ENCODE results near the gene ATAD3C.

ATAD3C gene

DNA sequence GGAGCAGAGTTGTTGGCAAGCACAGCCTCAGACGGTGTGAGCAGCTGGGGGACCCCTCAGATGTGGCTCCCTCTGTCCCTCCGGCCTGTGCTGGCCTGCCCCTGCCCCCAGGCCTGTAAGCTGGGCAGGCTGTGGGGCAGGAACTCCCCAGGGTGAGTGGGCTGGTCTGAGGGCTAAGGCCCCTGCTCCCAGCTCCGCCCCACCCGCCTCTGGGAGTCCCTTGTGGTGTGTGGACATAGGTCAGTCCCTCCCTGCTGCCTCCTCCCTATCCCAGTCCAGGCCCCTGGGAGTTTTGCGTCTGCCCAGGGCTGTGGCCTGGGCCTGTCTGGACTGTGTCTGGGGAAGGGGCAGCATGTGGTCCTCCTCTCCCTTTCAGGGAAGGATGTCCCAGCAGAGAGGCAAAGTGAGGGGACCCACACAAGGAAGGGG lies 17.6 kb upstream of the ATAD3C start:
- DNase-seq (ENCODE audit: low read depth in 2 of 2), result no peak

DNA sequence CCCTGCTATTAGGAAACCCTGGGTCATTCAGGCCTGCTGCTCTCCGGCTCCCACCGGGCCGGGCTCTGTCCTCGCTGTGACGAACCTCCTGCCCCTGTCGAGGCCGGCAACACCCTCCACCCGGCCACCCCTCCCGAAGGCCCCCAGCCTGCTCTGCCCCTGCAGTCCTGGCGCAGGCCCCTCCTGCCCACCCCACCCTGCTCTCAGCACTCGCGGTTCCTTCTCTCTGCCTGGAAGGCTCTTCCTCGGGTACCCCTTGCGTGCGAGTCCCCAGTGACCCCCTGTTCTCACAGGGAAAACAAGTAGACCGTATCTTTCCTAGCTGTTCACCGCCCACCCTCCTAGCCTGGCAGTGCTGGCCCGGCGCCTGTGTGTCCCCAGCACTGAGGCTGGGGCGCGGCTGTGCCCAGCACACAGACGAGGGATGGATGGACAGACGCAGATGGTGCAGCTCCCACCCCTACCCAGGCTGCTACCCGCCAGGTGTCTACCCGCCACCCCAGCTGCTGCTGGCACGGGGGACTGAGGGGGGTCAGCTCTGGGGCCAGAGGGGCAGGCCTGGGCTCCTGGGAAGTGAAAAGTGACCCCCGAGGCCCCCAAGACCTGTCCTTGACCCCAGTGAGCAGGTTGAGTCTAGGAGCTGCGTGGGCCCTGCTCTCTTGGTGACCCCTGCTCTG lies 17.1 kb upstream of the ATAD3C start:
- no peak for DNase-seq (ENCODE audit: low read depth in 2 of 2)

DNA sequence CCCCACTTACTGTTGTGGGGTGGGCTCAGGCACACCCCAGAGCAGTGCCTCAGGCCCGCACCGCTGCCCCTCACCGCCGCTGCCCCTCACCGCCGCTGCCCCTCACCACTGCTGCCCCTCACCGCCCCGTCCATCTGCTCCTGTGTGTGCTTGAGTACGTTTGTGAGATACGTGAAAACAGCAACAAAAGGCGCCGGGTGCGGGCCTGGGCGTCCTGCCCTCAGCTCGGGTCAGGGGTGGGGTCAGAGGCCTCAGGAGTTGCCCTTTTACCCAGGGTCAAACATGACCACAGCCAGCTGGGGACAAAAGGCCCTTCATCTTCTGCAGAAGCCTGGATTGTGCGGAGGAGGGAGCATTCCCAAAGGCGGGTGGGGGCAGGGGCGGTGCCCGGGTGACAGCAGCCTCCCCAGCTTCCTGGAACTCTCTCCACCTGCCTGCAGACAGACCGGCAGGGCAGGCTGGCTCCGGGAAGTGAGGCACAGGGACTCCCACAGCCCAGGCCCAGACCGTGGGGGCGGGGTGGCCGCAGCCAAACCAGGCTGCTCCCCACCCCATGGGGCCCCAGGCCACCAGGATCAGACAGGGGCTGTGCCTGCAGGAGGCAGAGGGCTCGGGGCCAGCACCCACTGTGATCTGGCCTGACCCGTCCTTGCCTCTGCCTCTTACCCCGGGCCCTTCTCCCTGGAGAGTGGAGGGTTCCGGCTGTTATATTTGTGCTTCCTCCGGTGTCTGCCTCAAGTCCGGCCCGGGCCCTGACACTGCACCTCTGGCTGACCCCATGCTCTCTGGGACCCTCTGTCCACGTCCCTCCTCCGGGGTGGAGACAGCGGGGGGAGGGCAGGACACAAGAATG lies 16.3 kb upstream of the ATAD3C start:
- DNase-seq (ENCODE audit: low read depth in 2 of 2), result no peak

DNA sequence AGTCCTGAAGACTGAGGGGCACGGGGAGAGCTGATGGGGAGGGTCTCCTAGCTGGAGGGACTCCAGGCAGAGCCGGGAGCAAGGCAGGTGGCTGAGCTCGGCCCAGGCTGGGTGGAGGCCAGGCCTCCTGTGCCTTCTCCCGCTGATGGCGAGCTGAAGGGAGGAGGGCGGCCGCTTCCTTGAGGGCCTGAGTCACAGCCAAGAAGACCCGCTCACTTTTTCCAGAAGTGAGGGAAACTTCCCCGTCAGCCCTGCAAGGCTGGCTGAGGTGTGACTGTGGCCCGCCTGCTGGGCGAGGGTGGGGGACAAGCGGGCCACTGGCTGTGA lies 15.7 kb upstream of the ATAD3C start:
- DNase-seq (ENCODE audit: low read depth in 2 of 2), result no peak

DNA sequence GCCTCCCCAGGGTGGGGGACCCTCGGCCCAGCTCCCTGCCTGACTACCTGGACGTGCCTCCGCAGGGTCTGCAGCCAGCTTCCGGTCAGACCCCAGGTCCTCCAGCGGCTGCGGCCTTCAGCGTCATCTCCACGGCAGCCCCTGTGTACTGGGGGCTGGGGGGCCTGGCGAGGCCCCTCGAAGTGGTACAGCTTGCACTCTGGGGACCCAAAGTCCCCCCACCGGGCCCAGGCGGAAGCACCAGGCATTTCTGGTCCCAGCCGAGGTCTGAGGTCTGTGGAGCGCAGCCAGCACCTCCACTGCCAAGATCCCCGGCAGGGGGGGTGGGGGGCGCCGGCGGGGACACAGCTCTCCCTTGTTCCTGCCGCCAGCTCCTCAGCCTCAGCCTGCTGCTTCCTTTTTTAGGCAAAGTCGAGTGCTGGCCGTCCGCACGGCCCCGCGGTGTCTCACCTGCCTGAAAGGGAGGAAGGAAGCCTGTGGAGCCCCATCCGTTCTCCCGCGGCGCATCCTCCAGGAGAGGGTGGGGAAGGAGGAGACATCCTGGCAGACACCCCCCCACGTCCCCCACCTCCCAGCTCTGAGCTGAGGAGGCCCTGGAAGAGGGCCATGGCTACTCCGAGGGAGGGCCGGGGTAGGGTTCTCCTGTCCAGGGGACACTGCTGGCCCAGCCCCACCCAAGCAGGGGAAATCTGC lies 15.2 kb upstream of the ATAD3C start:
- DNase-seq (ENCODE audit: low read depth in 2 of 2), result no peak

DNA sequence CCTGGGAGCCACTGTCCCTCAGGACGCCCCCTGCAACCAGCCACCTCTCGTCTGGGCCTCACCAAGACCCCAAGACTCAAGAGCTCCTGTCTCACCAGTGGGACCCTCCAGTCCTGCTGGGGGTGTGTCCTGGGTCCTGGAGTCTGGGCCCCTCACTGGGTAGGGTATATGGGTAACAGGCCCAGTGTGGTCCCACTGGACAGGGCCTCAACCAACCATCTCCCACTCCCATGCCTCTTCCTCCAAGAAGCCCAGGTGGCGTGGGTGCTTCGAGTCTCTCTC lies 14.7 kb upstream of the ATAD3C start:
- DNase-seq (ENCODE audit: low read depth in 2 of 2), result no peak

DNA sequence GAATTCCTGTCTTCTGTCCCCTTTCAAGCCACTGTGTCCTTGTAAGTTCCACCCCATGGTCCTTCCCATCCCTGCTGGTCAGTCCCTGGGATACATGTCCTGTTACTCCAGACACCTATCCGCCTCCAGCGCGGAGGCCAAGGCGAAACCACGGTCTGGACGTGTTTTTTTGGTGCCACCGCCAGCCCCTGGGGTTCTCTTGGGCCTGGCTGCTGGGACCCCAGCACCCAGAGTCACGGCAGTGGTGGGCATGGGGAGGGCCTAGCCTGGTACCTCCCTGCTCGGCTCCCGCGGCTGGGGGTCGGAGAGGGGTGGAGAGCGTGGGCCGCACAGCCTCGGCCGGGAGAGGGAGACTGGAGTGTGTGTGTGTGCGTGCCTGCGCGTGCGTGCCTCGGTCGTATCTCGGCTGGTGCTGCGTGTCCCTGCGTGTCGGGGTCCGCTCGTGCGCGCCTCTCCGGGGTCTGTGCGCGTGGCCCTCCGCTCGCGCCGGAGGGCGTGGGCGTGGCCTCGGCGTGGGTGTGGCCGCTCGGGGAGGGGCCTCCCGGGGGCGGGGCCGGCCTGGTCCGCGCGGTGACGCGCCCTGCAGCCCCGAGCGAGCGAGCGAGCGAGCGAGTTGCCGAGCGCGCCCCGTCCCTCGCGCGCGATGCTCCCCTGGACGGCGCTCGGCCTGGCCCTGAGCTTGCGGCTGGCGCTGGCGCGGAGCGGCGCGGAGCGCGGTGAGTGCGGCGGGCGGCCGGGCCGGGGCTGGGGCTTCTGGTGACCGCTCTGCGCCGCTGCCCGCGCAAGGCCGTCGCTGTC lies 14.2 kb upstream of the ATAD3C start, which contains the start of gene VWA1:
Gene VWA1, plus strand, starts transcription at position 585 of the 798 bp plus-strand sequence. Its CDS starts 59 bp downstream, at position 644.
- peak; percentile 32 to 41 for DNase-seq (ENCODE audit: low read depth in 2 of 2)

DNA sequence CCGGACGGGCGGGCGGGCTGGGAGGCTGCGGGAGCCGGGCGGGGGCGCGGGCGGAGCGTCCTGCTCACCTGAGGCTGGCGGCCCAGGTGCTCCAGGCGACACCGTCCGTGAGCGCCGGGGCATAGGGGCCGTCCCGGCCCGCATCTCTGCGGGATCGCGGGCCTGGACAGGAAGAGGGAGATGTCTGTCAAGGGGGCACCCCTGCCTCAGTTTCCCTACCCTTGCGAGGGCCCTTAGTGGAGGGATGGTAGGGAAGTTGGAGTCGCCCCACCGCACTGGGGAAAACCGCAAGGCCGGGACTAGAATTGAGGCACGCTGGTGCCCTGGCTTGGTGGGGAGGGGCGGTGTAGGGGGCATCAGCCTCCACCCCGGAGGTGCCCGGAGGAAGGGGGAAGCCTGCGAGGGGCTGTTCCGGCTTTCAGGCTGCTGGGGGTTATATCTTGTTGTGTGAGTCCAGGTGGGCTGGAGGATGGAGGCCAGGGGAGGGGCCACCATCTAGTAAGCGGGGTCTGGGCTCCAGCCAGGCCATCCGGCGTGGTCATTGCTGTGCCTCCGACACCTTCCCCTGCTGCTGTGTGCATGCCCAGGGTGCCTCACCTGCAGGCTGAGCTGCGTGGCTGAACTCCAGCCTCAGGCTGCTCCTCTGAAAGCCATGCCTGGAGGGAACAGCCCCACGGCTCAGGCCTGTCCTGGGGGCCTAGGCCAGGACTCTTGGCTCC lies 13.4 kb upstream of the ATAD3C start:
- DNase-seq (ENCODE audit: low read depth in 2 of 2), result no peak

DNA sequence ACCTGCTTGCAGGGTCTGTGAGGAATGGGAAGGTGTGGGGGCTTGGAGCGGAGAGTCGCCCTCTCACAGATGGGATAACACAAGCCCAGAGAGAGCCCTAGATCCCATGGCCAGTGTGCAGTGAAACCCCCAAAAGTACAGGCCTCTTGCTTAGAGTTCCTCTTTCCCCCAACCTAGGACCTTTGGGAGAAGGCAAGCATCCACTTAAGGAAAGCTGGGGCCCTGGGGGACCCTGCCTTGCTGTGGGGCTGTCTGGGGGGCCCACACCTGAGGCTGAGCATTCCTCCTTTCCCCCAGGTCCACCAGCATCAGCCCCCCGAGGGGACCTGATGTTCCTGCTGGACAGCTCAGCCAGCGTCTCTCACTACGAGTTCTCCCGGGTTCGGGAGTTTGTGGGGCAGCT lies 12.9 kb upstream of the ATAD3C start:
- no peak for DNase-seq (ENCODE audit: low read depth in 2 of 2)

DNA sequence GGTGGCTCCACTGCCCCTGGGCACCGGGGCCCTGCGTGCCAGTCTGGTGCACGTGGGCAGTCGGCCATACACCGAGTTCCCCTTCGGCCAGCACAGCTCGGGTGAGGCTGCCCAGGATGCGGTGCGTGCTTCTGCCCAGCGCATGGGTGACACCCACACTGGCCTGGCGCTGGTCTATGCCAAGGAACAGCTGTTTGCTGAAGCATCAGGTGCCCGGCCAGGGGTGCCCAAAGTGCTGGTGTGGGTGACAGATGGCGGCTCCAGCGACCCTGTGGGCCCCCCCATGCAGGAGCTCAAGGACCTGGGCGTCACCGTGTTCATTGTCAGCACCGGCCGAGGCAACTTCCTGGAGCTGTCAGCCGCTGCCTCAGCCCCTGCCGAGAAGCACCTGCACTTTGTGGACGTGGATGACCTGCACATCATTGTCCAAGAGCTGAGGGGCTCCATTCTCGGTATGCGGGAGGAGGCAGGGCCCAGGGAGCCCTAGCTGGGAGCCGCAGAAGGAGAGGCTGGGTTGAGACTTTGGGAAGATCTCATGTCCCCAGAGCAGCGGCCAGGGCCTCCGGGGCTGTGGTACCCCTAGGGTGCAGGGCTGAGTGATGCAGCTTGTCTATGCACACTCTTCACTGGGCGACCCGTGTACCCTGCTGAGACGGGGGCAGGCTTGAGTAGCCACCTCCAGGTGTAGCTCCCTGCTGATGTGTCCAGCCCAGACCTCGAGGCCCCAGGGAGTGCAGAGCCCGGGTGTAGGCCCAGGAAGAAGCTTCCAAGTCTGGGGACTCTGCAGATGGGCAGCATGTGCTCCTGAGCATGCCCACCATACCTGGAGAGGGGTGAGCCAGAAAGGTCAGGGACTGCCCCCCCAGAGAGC lies 12.2 kb upstream of the ATAD3C start:
- DNase-seq (ENCODE audit: low read depth in 2 of 2), result no peak

DNA sequence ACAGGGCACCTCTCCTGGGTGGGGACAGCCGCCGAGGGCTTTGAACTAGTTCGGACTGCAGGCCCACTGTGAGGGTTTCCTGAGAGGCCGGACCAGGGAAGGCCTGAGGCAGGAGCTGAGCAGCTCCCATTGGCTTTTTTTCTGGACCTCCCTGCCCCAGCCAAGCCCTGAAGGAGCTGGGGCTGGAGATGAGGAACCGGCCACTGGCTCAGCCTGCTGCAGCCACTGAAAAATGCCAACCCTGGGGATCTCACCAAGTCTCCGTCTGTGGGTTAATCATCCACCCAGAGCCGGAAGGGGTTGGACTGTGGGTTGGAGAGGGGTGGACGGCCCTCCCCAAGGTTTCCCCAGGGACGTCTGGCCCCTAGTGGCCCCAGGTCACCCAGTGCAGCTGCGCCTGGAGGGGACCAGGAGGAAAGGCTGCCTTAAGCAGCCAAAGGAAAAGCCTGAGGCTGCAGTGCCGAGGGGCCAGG lies 11.5 kb upstream of the ATAD3C start:
- DNase-seq (ENCODE audit: low read depth in 2 of 2), result no peak

DNA sequence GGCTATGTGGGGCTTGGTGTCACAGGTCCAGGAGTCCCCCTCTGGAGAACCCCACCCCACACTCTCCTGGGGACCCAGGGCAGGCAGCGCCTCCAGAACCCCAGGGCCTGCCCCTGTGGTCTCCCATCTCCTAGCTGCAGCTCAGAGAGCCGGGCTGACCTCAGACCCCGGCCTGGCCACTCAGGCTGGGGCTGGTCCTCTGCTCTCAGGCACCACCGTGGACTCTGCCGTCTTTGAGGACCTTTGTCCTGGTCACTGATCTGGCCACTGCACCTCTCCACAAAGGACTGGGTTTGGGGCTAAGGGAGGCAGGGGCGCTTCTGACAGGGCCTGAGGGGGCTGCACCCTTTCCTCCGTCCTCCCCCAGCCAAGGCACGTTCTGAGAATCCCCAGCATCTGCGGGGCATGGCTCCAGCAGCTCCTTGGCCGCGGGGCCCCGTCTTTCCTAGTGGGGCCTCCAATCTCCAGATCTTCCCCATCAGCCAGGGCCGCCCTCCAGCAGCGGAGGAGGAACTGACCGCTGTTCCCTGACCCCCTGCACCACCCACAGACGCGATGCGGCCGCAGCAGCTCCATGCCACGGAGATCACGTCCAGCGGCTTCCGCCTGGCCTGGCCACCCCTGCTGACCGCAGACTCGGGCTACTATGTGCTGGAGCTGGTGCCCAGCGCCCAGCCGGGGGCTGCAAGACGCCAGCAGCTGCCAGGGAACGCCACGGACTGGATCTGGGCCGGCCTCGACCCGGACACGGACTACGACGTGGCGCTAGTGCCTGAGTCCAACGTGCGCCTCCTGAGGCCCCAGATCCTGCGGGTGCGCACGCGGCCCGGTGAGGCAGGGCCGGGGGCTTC lies 10.7 kb upstream of the ATAD3C start:
- no peak for DNase-seq (ENCODE audit: low read depth in 2 of 2)

DNA sequence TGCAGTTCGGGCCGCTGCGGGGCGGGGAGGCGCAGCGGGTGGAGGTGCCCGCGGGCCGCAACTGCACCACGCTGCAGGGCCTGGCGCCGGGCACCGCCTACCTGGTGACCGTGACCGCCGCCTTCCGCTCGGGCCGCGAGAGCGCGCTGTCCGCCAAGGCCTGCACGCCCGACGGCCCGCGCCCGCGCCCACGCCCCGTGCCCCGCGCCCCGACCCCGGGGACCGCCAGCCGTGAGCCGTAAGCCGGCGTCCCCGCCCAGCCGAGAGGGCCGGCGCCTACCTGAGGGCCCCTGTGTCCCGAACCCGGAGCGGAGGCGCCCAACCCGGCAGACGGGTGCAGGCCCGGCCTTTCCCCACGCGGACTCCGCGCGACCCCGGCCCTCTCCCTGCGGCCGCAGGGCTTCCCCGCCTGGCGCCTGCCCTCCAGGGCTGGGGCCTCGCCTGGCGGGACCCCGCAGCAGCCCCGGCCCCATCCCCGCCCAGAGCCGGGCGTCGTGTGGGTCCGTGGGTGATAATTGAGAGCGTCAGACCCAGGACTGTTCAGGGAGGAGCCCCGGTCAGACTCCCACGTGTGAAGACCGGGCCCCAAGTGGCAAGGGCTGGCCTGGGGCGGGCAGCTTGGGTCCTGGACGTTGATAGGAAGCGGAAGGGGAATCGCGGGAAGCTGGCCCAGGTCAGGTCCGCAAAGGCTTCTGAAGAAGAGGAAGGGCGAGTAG lies 9.8 kb upstream of the ATAD3C start:
- DNase-seq (ENCODE audit: low read depth in 2 of 2), result no peak

DNA sequence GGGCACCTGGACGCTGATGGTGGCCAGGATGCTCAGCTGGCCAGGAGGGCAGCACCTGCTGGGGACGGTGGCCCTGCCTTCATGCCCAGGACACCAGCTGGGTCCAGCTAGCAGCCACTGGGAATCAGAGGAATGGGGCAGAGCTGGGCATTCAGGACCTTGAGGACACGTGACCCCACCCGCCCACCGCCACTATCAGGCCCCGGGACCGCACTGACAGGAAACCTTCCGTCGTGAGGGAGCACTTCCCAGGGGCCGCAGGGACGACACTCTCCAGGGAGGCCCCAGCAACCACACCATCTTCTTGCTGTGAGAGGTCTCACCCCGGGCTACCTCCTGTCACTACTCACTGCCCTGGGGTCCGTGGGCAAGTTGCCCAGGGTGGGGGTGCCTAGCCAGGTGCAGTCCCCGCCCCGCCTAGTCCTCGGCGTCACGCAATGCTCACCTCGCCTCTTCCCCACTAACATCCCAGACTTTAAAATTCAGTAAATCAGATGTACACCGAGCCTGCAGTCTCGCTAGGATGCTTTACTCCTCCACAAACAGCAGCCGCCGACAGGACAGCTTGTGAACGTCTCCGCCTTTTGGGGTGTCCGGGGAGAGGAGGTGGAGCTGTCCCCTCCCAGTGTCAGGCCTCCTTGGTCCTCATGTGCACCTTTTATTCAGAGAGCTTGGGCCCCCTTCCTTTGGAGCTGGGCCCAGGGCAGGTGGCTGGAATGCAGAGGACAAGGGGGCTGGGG lies 9.1 kb upstream of the ATAD3C start:
- DNase-seq (ENCODE audit: low read depth in 2 of 2), result no peak

DNA sequence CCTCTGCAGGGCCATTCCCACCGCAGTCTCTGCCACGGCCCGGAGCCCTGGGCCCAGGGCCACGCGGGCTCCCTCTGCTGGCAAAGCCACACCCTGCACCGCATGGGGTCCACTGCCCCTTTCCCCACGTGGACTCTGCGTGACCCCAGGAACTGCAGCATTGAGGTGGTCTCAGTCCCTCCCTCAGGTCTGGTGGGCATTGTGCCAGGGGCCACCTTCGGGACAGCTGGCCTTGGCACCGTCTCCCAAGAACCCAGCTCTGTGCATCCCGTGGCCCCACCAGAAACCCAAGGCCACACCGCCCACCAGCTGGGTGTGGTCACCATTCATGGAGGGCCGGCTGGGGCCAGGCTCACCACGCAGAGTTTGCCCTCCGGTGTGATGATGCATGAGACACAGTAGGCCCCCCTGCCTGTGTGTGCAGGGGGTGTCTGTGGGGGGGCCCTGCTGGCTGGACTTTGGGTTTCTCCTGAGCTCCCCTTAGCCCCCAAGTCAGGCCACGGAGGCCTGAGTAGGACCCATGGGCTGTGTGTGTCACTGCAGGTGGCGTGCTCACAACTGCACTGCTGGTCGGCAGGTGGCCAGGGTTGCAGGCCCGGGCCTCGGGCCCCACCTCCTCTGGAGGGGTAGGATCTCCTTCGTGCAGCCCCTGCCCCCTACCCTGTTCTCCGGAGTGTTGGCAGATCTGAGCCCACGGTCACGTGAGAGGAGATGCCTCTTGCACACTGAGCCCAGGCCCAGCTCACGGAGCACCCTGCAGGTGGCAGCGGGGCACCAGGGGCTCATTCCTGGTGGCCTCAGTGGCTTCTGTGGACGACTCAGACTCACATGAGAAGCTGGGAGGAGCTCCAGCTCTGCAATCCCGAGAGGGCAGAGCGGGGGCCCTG lies 8.2 kb upstream of the ATAD3C start:
- peak; percentile 17 to 29 for DNase-seq (ENCODE audit: low read depth in 2 of 2)

DNA sequence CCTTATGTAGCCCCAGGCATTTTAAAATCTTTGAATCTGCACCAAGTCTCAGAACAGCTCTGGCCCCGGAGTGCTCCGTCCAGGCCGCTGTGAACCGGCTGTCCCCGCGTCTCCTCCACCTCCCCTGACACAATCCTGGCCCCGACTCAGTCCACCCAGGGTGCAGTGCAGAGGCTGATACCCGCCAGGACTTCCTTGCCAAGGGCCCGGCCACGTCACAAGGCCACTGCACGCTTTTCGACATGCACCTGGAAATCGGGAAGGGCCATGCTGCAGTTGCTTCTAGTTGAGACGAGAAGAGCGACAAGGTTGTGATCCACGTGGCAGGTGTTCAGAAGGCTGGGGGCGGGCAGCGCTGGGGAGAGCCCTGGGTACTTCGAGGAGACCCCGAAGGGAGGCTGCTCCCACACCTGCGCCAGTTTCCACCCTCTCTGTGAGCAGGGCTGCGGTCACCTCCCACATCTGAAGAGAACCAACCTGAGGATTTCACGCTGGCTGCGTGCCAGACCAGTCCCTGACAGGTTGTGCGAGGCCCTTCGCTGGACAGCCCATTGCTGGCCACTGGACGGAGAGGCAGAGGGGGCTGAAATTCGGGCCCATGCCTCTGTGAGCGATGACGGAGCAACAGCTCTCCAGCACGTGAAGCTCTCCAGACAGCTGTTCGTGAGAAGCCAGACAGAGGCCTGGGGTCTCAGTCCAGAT lies 7.3 kb upstream of the ATAD3C start:
- DNase-seq (ENCODE audit: low read depth in 2 of 2), result no peak

Data from stimulated activated CD8-positive, alpha-beta memory T cell treated with anti-CD3 and anti-CD28 coated beads, Interleukin-7, amount 100 ng/mL, for 1 hour (primary cell).